GM20431 (cell line): Measurements from ENCODE around the gene SHISA7.
"Not testable (repeated sequence)": the region's sequence is repeated elsewhere in the genome, so short reads cannot be mapped to it uniquely, and the experiment has no call there.

ENCODE experiments used
- in situ Hi-C: fragments of 300-500 bp; cut with MseI, MboI; formaldehyde crosslinking; loops from one replicate; pipeline ENCODE4 v1.15.0; 2020; ENCODE audit warnings: low sequenced_read_pairs; ENCODE audit not compliant: unreplicated experiment

SHISA7 gene

DNA sequence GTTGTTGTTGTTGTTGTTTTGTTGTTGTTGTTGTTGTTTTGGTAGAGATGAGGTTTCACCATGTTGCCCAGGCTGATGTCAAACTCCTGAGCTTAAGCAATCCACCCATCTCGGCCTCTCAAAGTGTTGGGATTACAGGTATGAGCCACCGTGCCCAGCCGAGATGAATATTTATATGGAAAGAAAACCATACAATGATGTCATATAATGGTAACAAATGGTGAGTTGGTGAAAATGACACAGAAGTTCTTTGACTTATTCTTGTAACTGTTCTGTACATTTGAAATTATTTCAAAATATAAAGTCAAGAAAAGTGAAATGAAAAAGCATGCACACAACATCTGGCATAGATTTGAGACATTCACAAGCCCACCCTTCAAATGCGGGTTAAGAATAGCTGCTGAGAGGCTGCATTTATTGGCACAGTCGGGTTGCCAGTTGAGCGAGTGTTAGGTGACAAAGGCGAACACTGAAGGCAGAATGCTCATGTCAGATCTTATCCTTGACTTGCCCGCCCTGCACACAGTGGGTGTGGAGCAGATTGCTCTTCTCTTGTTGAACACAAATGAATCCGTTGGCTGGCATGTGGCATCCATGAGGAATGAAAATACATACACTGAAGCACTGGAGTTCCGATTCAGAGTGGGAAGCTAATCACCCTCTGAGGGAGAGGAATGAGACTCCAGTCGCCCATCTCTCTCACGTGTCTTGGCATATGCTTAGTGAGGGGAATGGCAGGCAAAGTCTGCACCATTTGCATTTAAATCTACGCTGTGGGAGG lies 19.7 kb downstream of the SHISA7 start:
- in situ Hi-C loops = no loop called here

GRCh38 chr19:55421281-55421680 lies 21.8 kb downstream of the SHISA7 start:
- in situ Hi-C loops = not testable (repeated sequence)

DNA sequence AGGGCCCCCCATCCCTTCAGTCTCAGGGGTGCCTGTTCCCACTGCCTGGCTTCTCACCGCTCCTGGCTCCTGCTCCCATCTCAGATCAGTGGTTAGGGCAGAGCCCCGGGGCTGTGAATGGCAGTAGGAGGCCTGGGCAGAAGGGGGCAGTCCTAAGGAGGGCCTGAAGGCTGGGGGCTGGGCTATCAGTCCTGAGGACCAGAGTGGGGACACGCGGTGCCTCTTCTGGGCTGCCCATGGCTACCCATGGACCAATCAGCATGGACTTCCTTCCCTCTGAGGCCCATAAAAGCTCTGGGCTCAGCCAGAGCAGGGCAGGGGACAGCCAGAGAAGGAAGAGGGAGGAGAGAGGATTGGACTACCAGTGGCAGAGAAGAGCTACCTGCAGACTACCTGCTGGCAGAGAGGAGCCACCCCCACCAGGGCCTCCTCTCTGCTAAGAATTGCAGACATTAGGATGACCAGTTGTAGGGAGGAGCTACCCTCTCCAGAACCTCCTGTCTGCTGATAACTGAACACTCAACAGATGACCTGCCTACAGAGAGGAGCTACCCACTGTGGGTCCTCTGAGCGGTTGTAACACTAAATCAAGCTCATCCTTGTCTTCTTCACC lies 23.4 kb downstream of the SHISA7 start:
- in situ Hi-C loops = no loop called here

GRCh38 chr19:55419103-55419502 lies 24.0 kb downstream of the SHISA7 start:
- in situ Hi-C loops = no loop called here

GRCh38 chr19:55418185-55418584 lies 24.9 kb downstream of the SHISA7 start:
- in situ Hi-C loops = no loop called here

DNA sequence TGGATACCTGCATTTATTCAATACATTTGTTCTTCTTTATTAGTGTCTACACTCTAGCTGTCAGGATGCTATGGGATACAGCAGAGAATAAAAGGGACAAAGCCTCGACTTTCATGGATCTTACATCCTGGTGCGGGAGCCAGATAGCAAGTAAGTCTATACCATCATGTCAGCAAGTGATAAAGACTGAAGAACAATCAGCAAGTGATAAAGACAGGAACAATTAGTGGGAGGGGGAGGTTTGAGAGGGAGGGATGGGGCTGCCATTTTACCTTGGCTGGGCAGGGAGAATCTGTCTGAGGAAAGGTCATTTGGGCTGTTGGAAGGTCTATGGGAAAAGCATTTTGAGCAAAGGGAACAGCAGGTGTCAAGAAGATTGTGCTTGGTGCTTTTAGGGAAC lies 32.9 kb downstream of the SHISA7 start:
- in situ Hi-C loops = no loop called here

DNA sequence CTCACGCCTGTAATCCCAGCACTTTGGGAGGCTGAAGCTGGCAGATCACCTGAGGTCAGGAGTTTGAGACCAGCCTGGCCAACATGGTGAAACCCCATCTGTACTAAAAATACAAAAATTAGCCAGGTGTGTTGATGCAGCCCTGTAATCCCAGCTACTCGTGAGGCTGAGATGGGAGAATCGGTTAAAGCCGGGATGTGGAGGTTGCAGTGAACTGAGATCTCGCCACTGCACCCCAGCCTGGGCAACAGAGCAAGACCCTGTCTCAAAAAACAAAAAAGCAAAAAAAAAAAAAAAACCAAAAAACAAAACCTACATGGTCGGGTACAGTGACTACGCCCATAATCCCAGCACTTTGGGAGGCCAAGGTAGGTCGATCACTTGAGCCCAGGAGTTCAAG lies 33.9 kb downstream of the SHISA7 start:
- in situ Hi-C loops = not testable (repeated sequence)

- in situ Hi-C loops = no loop called here
Measured at GRCh38 chr19:55408533-55408872, 34.6 kb downstream of the SHISA7 start.

DNA sequence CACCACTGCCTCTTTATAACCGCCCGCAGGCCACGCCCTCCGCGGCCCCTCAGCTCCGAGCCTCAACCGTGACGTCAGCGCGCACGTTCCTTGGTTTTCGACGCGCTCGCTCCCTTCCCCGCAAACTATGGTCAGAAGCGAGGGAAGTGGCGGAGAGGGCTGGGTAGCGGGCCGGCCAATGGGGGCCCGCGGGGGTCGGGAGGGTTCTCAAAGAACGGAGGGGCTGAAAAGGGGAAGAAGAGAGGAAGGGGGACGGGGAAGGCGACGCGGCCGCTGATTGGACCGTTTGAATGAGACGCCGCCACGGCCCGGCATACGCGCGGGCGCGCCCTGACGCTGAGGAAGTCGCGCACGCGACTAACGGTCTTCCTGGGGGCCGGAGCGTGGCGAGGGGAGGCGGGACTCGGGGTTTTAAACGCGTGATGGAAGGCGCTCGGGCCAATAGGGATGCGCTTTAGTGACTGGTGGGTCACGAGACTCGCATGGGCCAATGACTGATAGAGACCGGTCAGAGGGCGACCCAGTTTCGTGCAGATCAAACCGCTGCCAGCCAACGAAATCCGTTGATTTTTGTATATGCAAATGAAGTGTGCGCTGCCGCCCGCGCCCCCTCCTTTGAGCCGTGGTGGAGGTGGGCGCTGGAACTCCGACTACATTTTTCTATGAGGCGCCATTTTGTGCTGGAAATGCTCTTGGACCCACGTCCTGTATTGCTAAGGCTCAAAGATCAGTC lies 35.1 kb downstream of the SHISA7 start:
- in situ Hi-C loops = no loop called here

- in situ Hi-C loops = not testable (repeated sequence)
Measured at GRCh38 chr19:55407550-55407799, 35.6 kb downstream of the SHISA7 start, which contains the start of gene UBE2S. Gene UBE2S, minus strand, starts transcription at chr19:55407788. Its CDS starts 199 bp downstream, at chr19:55407589.

GRCh38 chr19:55406826-55407549 lies 36.1 kb downstream of the SHISA7 start:
- in situ Hi-C loops = no loop called here

- in situ Hi-C loops = no loop called here
Measured at GRCh38 chr19:55406091-55406825, 36.8 kb downstream of the SHISA7 start.

GRCh38 chr19:55405638-55406037 lies 37.5 kb downstream of the SHISA7 start:
- in situ Hi-C loops = no loop called here

DNA sequence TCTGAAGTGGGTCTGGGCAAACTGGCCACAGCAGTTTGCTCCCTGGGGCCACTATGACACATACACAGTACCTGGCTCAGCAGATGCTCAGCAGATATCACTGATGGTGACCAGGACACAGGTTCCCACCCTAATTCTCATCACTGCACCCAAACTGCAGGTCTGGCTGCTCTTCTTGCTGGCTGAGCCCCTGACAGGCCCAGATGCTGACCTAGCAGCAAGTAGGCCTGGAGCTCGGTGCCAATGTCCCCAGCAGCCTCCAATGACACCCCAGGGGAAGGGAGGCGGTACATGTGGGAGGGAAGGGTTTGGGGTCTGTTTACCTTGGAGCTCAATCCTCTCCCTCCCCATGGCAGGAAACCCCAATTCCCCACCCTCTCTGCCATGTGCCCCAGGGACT lies 40.6 kb downstream of the SHISA7 start:
- in situ Hi-C loops = no loop called here

DNA sequence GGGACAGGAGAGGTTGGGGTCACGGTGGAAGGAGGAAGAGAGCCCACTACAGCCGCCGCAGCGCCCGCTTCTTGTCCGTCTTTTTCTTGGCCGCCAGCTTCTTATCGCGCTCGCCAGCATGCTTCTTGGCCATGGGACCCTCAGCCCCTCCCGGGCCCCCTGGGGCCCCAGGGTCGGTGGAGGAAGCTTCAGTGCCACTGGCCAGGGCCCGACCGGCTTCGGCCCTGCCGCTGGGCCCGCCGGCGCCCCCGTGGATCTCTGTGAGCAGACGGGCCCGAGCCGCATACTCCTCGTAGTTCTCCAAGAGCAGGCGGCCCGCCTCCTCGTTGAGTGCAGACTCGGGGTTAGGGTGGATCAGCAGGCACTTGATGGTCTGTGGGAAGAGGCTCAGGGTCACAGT lies 41.7 kb downstream of the SHISA7 start:
- in situ Hi-C loops = not testable (repeated sequence)

DNA sequence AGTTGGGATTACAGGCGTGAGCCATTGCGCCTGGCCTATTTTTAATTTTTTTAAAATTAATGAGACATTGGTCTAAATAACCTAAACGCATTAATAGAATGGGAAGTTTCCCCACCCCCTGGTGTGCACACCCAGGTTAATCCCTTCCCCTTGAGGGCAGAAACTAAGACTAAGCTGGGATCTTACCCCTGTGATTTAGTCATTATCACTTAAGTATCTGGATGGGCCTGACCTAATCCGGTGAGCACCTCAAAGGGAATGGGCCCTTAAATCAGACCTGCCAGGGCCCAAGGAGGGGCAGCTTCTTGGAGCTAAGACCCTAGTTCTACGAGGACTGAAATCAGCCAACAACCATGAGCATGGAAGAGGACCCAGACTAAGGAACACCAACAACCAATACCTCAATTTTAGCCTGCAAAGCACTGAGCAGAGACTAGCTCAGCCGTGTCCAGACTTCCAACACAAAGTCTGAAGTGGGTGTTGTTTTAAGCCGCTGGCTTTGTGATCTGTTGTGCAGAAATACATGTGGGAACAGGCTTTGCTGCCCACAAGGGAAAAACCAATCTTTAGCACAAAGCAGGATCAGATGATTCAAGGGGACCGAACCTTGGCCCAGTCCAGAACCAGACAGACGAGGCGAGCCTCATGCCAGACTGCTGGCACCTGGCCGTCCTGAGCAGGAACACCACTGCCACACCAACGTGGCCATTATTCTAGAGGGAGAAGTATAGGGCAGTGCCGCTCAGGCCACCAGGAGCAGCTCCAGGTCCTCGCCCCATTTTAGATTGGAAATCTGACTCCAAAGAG lies 42.6 kb downstream of the SHISA7 start:
- in situ Hi-C loops = no loop called here

DNA sequence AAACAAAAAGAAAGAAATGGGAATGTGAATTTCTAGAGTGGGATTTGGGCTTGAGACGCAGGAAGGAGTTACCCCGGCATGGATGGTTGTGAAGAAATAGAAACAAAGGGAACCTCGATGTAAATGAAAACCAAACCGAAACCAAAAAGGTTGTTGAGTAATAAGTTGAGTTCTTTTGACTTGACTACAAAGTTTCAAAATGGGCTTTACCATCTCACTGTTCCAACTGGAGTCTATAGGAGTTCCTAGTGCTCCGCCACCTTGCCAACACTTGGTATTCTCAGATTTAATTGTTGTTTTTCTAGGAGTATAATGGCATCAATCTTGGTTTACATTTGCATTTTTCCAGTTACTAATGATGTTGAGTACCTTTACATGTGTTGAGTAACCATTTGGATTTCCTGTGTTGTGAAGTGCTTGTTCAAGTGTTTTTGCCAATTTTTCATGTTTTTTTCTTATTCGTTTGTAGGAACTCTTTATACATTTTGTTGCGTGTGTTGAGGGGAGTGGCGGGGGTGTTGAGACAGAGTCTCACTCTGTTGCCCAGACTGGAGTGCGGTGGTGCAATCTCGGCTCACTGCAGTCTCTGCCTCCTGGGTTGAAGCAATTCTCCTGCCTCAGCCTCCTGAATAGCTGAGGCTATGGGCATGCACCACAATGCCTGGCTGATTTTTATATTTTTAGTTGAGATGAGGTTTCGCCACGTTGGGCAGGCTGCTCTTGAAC lies 44.7 kb downstream of the SHISA7 start:
- in situ Hi-C loops = no loop called here

DNA sequence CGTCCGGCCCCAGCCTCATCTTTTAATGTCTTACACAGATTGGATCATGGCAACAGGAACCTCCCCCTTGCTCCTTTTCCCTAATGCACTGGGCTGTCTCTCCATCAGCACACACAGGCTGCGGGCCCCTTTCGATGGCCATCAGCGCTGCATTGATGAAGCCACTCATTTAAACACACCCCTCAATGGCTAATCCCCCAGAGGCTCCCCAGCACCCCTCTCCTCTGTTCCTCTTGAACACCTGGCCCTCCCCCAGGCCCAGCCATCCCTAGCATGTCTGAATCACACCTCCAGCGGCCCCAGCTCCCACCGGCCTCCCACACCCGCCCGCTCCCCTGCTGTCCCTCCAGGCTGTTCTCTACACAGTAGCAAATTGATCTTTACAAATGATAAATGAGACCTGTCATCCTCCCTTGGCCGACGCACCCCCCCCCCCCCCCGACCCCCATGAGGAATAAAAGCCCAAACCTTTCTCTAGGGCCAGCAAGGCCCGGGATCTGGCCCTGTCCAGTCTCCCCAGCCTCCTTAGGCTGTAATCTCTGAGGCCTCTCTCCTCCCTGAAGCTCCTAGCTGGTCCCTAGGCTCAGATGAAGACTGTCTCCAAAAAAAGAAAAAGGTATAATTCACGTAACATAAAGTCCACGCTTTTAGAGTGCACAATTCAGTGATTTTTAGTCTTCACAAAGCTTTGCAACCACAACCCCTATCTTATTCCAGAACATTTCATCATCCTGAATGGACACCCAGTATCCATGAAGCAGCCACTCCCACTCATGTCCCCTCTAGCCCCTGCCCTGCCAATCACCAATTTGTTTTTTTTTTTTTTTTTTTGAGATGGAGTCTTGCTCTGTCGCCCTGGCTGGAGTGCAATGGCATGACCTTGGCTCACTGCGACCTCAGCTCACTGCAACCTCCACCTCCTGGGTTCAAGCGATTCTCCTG lies 50.0 kb downstream of the SHISA7 start:
- in situ Hi-C loops = no loop called here
